GM23338 (cell line): ENCODE data around the gene DCLK1. TPM values are rescaled to one million over a fixed set of nuclear protein-coding genes. Genes with fewer than 3 reads are reported as not detected.

ENCODE experiments used
- ATAC-seq: fragments of 200-7000 bp; cut with Tn5 transposase; 3 replicates; pipeline ENCODE4 v1.9.1; 2020
- DNase-seq: peaks from one replicate; pipeline ENCODE4 v3.0.0-alpha.2; 2015; ENCODE audit warnings: low spot score
- H2AFZ ChIP-seq: fragments of 200-600 bp; sonication (generic); 2 replicates; pipeline ENCODE4 v1.8.0; 2016; ENCODE audit warnings: antibody characterized with exemption, mild to moderate bottlenecking, moderate library complexity
- H3F3A ChIP-seq: fragments of 200-600 bp; sonication (generic); replicated peaks from 2 replicates; pipeline ENCODE4 v1.8.0; 2017; ENCODE audit warnings: antibody characterized with exemption, mixed run types, low read depth
- H3K27ac ChIP-seq: fragments of 200-600 bp; sonication (generic); 2 replicates; pipeline ENCODE4 v1.6.1; 2016; ENCODE audit warnings: low read depth
- H3K27me3 ChIP-seq: fragments of 200-600 bp; sonication (generic); 2 replicates; pipeline ENCODE4 v1.8.0; 2016; ENCODE audit warnings: mild to moderate bottlenecking, mixed run types, moderate library complexity; ENCODE audit not compliant: insufficient read depth
- H3K36me3 ChIP-seq: fragments of 200-600 bp; sonication (generic); 2 replicates; pipeline ENCODE4 v1.8.0; 2016; ENCODE audit warnings: mild to moderate bottlenecking; ENCODE audit not compliant: insufficient read depth
- H3K4me1 ChIP-seq: fragments of 200-600 bp; sonication (generic); 2 replicates; pipeline ENCODE4 v1.8.0; 2016; ENCODE audit warnings: mild to moderate bottlenecking, moderate library complexity; ENCODE audit not compliant: insufficient read depth
- H3K4me2 ChIP-seq: fragments of 200-600 bp; sonication (generic); 2 replicates; pipeline ENCODE4 v1.7.1; 2017; ENCODE audit warnings: mixed run types
- H3K4me3 ChIP-seq: fragments of 200-600 bp; sonication (generic); 2 replicates; pipeline ENCODE4 v1.6.1; 2016; ENCODE audit warnings: mixed run types
- H3K79me2 ChIP-seq: fragments of 200-600 bp; sonication (generic); replicated peaks from 2 replicates; pipeline ENCODE4 v1.8.0; 2017; ENCODE audit warnings: mild to moderate bottlenecking; ENCODE audit not compliant: insufficient read depth
- H3K9me2 ChIP-seq: fragments of 200-600 bp; sonication (generic); 2 replicates; pipeline ENCODE4 v1.8.0; 2017; ENCODE audit not compliant: insufficient read depth
- H4K20me1 ChIP-seq: fragments of 200-600 bp; sonication (generic); replicated peaks from 2 replicates; pipeline ENCODE4 v1.8.0; 2017; ENCODE audit warnings: mild to moderate bottlenecking; ENCODE audit not compliant: insufficient read depth
- H3K27ac Mint-ChIP-seq: 2 replicates; pipeline ENCODE4 v1.8.0; 2020; ENCODE audit warnings: inconsistent platforms, mild to moderate bottlenecking, moderate library complexity, mixed read lengths
- H3K27me3 Mint-ChIP-seq: 3 replicates; pipeline ENCODE4 v1.8.0; 2022; ENCODE audit warnings: low read depth, mild to moderate bottlenecking, moderate library complexity, mixed read lengths, inconsistent platforms; ENCODE audit not compliant: insufficient read depth, poor library complexity
- H3K36me3 Mint-ChIP-seq: 3 replicates; pipeline ENCODE4 v1.8.0; 2021; ENCODE audit warnings: low read depth, mild to moderate bottlenecking, inconsistent platforms, moderate library complexity, mixed read lengths
- H3K4me1 Mint-ChIP-seq: 3 replicates; pipeline ENCODE4 v1.8.0; 2020; ENCODE audit warnings: mild to moderate bottlenecking, inconsistent platforms, mixed read lengths
- H3K4me3 Mint-ChIP-seq: 3 replicates; pipeline ENCODE4 v1.8.0; 2021; ENCODE audit warnings: moderate library complexity, mild to moderate bottlenecking, inconsistent platforms, mixed read lengths
- H3K9me3 Mint-ChIP-seq: 3 replicates; pipeline ENCODE4 v1.8.0; 2020; ENCODE audit warnings: moderate library complexity, mild to moderate bottlenecking, inconsistent platforms, mixed read lengths
- CREB1 ChIP-seq: fragments of 250-450 bp; sonication (Bioruptor Pico); IDR thresholded peaks from 2 replicates; pipeline ENCODE4 v1.5.0; 2020; ENCODE audit warnings: low read depth, mild to moderate bottlenecking, moderate library complexity
- CTCF ChIP-seq, 2 experiments: fragments of 200-600 bp in 1 of 2; sonication (generic) in 1 of 2; conservative IDR thresholded peaks; 2 replicates each; pipeline versions ENCODE4 v1.5.1 to v1.6.1; 2016 to 2017; ENCODE audit warnings: antibody characterized with exemption in 2 of 2, low read depth in 2 of 2, mild to moderate bottlenecking in 2 of 2, moderate library complexity in 1 of 2
- ETS1 ChIP-seq: IDR thresholded peaks from 2 replicates; pipeline ENCODE4 v1.6.1; 2016; ENCODE audit warnings: antibody characterized with exemption
- EZH2 ChIP-seq: fragments of 200-600 bp; sonication (generic); IDR thresholded peaks from one replicate; pipeline ENCODE4 v1.8.0; 2017; ENCODE audit warnings: antibody characterized with exemption, mild to moderate bottlenecking, low read depth; ENCODE audit not compliant: unreplicated experiment
- EZH2phosphoT487 ChIP-seq: fragments of 200-600 bp; sonication (generic); IDR thresholded peaks from one replicate; pipeline ENCODE4 v1.8.1; 2018; ENCODE audit warnings: antibody characterized with exemption; ENCODE audit not compliant: unreplicated experiment
- JUNB ChIP-seq: IDR thresholded peaks from one replicate; pipeline ENCODE4 v1.6.1; 2016; ENCODE audit warnings: antibody characterized with exemption; ENCODE audit not compliant: unreplicated experiment
- NANOG ChIP-seq: IDR thresholded peaks from 2 replicates; pipeline ENCODE4 v1.6.1; 2016; ENCODE audit warnings: antibody characterized with exemption, borderline replicate concordance
- POLR2AphosphoS5 ChIP-seq: IDR thresholded peaks from 2 replicates; pipeline ENCODE4 v1.6.1; 2016; ENCODE audit warnings: antibody characterized with exemption, low read depth
- REST ChIP-seq: IDR thresholded peaks from one replicate; pipeline ENCODE4 v1.6.1; 2018; ENCODE audit warnings: antibody characterized with exemption; ENCODE audit not compliant: unreplicated experiment
- STAT1 ChIP-seq: IDR thresholded peaks from one replicate; pipeline ENCODE4 v1.6.1; 2016; ENCODE audit warnings: antibody characterized with exemption; ENCODE audit not compliant: unreplicated experiment
- ZNF114 ChIP-seq: fragments of 250-450 bp; sonication (Bioruptor Pico); IDR thresholded peaks from 2 replicates; pipeline ENCODE4 v1.5.0; 2020; ENCODE audit warnings: mild to moderate bottlenecking, moderate library complexity
- ZNF331 ChIP-seq: fragments of 250-450 bp; sonication (Bioruptor Pico); IDR thresholded peaks from 2 replicates; pipeline ENCODE4 v1.5.0; 2020; ENCODE audit warnings: low read depth, mild to moderate bottlenecking, moderate library complexity
- ZNF462 ChIP-seq: fragments of 250-450 bp; sonication (Bioruptor Pico); IDR thresholded peaks from 2 replicates; pipeline ENCODE4 v1.5.0; 2020; ENCODE audit warnings: mild to moderate bottlenecking, moderate library complexity
- polyA plus RNA-seq: library from polyadenylated mRNA; unstranded; fragments of >200 nt; fragmentation: Nextera tagmentation; extraction: Ambion mirVana; gene quantifications from 2 replicates; pipeline ENCODE4 v1.2.1, GENCODE V29; 2016
- total RNA-seq: library from RNA; depleted of rRNA; stranded (reverse); fragments of >200 nt; shearing (Covaris generic); gene quantifications from 2 replicates; pipeline ENCODE4 v1.2.3, GENCODE V29; 2014

DCLK1 gene
- total and polyA plus RNA-seq, 2 experiments from 2014 or later = 13.1 to 57.7 TPM

GRCh38 chr13:36148446-36148845 lies 17.3 kb upstream of the DCLK1 start:
- Mint-ChIP-seq H3K4me1 (no peaks in the 10 kb centered on the region), H3K4me3 (no peak overlapping the region), H3K36me3 (no peaks in the 10 kb centered on the region; the same call in 1 of the 3 replicates), H3K9me3 (peaks cover 4% of the 10 kb centered on the region; the same call in 2 of the 3 replicates), H3K27me3 (no peaks in the 10 kb centered on the region), H3K27ac (no peak overlapping the region)
- TF ChIP-seq EZH2 = no peak
- no peak for TF ChIP-seq POLR2AphosphoS5
- no peak for TF ChIP-seq CREB1 (CRISPR knock-in tag)
- no peak for TF ChIP-seq ZNF331 (CRISPR knock-in tag)
- no peak for TF ChIP-seq REST
- TF ChIP-seq ZNF462 (CRISPR knock-in tag) = no peak
- no peak for TF ChIP-seq ETS1
- no peak for TF ChIP-seq EZH2phosphoT487
- TF ChIP-seq ZNF114 = no peak
- no peak for TF ChIP-seq STAT1
- no peak for TF ChIP-seq JUNB
- no peak for TF ChIP-seq NANOG
- no peak for TF ChIP-seq CTCF (conservative IDR thresholded peaks at IDR 0.05; ENCODE audit: low read depth in 2 of 2)
- H3K27ac ChIP-seq = no peak overlapping the region
- no peak overlapping the region for H3K4me2 ChIP-seq
- H4K20me1 ChIP-seq = no peaks in the 10 kb centered on the region
- no peak for ATAC-seq
- H2AFZ ChIP-seq = no peak overlapping the region
- no peak for DNase-seq
- H3K79me2 ChIP-seq = no peaks in the 10 kb centered on the region
- 0 out of 2 replicates have a peak, but pooled peaks cover 3% of the 10 kb centered on the region for H3K36me3 ChIP-seq
- no peaks in the 10 kb centered on the region for H3K27me3 ChIP-seq
- no peaks in the 10 kb centered on the region for H3K4me1 ChIP-seq
- no peaks in the 10 kb centered on the region for H3F3A ChIP-seq
- H3K9me2 ChIP-seq = peaks cover 6% of the 10 kb centered on the region; the same call in 1 of the 2 replicates
- H3K4me3 ChIP-seq = no peak overlapping the region
